HG02885 (cell line): ENCODE results near the gene LMF1.
"Not testable (repeated sequence)": the region's sequence is repeated elsewhere in the genome, so short reads cannot be mapped to it uniquely, and the experiment has no call there.

ENCODE experiments used
- ATAC-seq: cut with Tn5 transposase; IDR thresholded peaks from one replicate; pipeline ENCODE4 v1.9.1; 2021; ENCODE audit warnings: mild to moderate bottlenecking; ENCODE audit not compliant: unreplicated experiment, poor library complexity

LMF1 gene

GRCh38 chr16:898761-899682 lies 71.8 kb downstream of the LMF1 start:
- no peak for ATAC-seq

- no peak for ATAC-seq
Observed at GRCh38 chr16:898216-898615, 72.6 kb downstream of the LMF1 start.

DNA sequence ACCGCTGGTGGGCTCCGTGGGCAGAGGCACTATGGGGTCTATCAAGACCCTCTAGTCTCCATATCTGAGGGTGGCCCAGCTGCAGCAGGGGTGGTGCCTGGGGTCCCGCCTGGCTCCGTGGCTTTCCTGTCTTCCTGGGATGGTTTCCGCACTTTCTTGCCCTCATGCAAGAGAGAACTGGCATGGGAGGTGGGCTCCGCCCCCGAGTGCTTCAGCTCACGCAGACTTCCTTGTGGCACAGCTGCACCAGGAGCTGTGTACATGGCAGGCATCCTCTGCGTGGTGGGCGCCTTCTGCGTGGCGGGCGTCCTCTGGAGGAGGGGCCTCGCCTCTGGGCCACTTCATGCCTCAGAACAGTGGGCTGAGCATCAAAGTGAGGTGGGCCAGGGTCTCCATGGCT lies 73.1 kb downstream of the LMF1 start:
- no peak for ATAC-seq

DNA sequence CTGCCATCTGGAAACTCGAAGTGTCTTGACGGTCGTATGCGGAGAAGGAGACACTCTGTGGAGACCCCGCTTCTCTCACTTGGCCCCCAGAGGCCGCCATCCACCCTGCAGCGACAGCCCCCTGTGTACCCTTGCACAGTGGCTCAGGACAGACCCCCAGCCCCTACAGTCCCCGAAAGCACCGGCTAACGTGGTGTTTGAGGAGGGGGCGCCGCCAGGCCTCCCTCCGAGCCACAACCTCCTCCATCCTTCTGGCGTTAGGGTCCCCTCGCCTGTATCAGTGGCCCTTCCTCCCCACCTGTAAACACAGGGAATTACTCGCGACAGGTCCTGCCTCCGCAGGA lies 73.6 kb downstream of the LMF1 start:
- no peak for ATAC-seq

DNA sequence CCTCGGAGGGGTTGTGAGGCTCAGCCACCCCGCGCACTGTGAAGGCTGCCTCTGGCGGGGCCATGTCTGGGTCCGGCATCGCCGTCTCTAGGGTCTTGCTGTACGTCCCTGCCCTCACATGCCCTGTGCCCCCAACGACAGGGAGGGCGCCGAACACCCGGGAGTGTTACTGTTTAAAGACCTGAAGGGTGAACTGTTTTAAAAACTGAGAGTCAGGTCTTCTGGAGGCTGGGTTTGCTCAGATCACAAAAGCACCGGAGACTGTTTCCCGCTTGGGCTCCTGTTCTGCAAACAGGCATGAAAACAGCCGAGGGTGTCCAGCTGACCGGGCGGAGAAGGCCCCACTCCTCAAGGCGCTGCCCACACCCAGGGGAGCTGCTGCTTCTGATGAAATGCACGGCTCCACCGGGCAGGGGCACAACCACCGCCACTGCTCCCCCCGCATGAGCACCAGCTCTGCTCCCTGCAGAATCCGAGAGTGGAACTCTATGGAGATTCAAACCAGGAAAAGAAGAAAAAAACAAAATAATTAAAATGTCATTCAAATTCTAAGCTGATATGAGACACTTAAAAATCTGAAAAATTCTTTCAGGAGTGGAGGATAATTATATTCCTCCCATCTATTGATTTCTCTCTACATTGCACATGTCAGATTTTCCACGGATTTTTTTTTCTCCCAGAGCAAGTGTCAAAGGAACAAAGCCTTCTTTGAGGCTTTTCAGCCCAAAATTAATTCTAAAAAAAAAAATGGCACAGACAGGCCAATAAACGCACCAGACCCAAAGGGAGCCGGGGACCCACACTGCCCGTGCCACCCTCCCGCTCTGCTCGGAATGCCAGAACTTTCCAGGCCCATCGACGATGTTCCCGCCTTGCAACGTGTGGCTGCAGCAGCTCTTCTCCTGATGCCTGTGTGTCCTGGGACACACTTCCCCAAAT lies 74.3 kb downstream of the LMF1 start:
- no peak for ATAC-seq

DNA sequence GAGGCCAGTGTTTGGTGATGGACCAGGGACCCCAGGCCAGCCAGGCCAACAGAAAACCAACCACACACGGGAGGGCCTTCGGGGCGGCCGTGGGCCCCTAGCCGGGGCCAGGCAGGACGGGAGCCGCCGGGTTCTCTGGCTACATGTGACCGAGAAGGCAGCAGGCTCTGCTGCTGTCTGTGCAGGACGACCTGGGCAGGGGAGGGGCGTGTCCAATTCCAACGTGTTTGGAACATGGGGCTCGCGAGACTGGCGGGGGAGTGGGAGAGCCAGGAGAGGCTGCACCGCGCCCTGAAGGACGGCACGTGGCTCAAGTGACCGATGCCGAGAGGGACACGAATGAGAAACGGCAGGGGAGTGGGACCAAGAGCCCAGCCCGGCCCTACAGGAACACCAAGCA lies 75.4 kb downstream of the LMF1 start:
- no peak for ATAC-seq

DNA sequence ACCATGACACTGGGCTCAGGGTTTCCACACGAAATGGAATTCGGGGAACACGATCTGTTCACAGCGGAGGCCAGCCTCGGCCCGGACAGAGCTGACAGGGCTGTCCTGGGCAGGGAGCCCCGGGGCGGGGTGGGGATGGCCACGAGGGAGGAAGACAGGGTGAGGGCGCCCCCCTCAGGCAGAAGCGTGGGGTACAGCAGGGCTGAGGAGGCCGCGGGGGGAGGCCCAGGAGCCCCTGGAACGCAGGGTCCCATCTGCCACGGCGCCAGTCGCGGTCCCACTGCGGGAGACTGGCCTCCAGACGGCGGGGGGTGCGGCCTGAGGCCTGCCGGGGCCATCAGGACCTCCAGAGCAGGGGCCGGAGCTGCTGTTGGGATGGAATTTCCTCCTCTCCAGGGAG lies 75.9 kb downstream of the LMF1 start:
- ATAC-seq = no peak

GRCh38 chr16:894136-894535 lies 76.6 kb downstream of the LMF1 start:
- no peak for ATAC-seq

DNA sequence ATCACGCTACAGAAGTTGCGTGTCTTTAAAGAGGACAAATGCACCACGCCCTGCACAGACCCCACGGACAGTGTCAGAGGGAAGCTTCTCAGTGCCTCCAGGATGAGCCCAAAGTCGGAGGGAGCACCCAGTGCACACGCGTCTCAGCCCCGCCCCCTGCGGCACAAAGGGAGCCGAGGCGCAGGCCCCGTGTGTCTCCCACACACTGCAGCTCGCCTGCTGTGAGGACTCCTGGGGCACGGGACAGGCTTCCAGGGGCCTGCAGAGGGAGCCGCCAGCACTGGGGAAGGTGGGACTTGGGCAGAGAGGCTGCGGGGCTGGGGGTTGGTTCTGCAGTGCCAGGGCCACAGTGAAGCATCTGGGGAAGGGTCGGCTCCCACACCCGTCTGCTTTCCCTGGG lies 77.4 kb downstream of the LMF1 start:
- ATAC-seq = no peak

GRCh38 chr16:892536-893255 lies 78.1 kb downstream of the LMF1 start:
- ATAC-seq = no peak

DNA sequence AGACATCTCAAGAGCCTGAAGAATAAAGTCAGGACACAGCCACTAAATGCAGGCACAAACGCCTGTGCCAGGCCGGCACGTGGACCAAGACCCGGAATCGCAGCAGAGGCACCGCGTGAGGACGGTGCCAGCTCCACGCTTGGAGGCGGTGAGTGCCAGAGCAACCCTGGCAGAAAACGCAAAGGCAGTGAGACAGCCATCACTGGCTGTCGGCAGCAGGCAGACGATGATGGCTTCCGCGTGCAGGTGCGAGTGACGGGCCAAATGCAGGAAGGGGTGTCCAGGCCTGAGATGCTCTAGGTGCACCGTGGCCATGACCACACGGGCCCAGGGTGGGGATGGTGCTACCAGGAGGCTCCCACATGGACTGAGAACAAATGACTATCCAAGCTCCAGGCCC lies 78.8 kb downstream of the LMF1 start:
- ATAC-seq = no peak

DNA sequence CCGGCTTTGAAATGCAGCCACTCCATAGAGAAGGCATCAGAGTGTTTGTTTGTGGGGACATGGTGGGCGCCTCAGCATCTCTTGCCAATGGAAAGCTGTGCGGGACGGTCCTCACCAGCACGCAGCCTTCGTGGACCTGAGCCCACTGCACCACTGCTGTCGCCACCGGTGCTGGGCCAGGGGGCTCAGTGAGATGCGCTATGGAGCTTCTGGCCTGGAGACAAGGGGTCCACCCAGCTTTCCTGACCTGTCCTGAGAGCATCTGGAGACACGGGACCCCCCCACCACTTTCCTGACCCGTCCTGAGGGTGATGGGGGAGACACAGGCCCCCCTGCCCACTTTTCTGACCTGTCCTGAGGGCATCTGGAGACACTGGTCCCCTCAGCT lies 79.4 kb downstream of the LMF1 start:
- ATAC-seq = no peak

DNA sequence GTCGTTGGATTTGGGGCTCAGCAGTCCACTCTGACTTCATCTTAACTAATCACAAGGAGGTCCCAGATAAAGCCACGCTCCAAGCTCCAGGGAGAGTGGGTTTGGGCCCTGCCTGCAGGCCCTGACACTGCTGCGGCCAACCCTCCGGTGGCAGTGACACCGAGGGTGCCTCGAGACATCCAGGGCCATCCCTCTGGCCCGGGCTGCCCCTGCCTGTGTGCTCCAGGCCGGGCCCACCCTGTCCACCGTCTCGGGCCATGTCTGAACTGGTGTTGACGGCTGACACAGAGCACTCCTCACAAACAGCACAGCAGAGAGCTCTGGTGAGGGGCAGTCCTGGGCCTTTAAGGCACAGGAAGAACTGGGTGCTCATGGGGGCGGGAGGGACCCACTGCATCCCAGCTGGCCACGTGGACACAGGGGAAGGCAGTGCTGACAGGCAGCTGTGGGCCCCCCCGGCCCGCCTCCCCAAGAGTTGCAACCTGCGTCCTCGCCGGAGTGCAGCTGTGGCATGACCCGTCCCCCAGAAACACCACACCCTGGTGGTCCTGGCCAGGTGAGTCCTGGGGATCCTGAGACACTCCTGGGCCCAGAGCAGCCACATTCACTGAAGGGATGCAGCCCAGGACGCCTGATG lies 80.0 kb downstream of the LMF1 start:
- no peak for ATAC-seq

- no peak for ATAC-seq
Observed at GRCh38 chr16:890217-890616, 80.6 kb downstream of the LMF1 start.

- ATAC-seq = no peak
Observed at GRCh38 chr16:889586-889985, 81.2 kb downstream of the LMF1 start.

DNA sequence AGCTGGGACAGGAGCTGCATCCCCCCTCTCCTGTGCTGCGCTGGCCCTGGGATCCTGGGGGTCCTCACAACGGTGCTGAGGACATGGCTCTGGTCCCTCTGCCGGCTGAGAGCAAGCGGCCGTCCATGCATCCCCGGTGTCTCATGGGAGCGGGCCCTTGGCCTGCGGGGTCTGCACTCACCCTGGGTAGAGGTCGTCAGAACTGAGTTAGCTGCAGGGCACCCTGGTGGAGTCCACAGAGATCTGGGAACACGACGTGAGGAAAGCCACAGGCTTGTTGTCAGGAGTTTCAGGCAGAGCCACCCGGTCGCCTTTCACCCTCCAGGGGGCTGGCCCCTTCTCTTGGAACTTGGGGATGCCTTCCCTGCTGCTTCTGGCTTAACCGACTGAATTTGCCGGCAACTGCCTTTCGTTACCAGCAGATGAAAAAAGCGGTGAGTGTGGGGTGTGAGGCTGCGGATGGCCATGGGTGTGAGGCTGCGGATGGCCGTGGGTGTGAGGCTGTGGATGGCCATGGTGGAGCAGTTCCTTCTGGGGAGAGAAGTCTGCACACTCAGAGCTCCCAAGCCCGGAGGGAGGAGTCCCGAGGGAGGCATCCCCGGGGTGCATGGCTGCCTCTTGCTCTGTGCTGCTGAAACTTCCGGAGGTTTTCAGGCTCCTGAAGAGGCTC lies 81.7 kb downstream of the LMF1 start:
- ATAC-seq = no peak

- not testable (repeated sequence) for ATAC-seq
Observed at GRCh38 chr16:888456-888855, 82.3 kb downstream of the LMF1 start.

DNA sequence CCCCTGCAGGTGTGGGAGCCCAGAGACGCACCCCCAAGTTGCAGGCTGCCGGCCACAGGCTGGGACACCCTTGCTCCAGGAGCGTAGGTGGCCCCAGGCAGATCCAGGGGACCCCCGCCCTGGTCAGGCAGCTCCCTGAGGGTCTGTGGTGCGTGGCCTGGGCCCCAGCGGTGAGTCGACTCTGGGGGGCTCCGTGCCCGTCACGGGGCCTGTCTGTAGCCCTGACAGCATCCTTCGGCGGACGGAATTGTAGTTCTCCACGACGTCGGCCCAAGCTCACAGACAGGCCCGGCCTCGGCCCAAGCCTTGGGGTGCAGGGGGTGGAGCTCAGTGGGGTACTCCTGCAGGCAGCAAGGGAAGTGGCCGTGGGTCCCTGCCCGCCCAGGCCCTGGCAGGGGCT lies 82.9 kb downstream of the LMF1 start:
- no peak for ATAC-seq

- ATAC-seq = no peak
Observed at GRCh38 chr16:886802-887731, 83.7 kb downstream of the LMF1 start.
